Adrenal gland (tissue), 5 donors: ENCODE data around the gene PROSER2.

Source experiments
- CTCF ChIP-seq, 6 experiments: fragments of 450-650 bp in 4 of 6; fragments of 200-600 bp in 2 of 6; sonication (generic) in 1 of 6; IDR thresholded peaks; 1 replicate in 5 of 6; 2 replicates in 1 of 6; pipeline versions ENCODE4 v1.5.1 to v1.8.0; 2016 to 2021; ENCODE audit warnings: antibody characterized with exemption in 6 of 6, mild to moderate bottlenecking in 2 of 6, moderate library complexity in 1 of 6
- POLR2A ChIP-seq, 2 donors: fragments of 450-650 bp; IDR thresholded peaks; one replicate each; pipeline ENCODE4 v1.6.1; 2017; ENCODE audit warnings: antibody characterized with exemption in 2 of 2, mild to moderate bottlenecking in 2 of 2, moderate library complexity in 1 of 2
- donor health status: DM: no; HTN: no; CAD: no.

GRCh38 chr10:11861341-11861740, 38.2 kb downstream of the PROSER2 start:
- TF ChIP-seq CTCF (IDR thresholded peaks at IDR 0.05) (no peak), POLR2A (IDR thresholded peaks at IDR 0.05) (no peak)
